Ovary (tissue), 9 donors: Measurements from ENCODE around the gene KBTBD8. TPM values are rescaled to one million over a fixed set of nuclear protein-coding genes. Genes with fewer than 3 reads are reported as not detected.

ENCODE experiments used
- DNase-seq, 5 donors: peaks; one replicate each; pipeline ENCODE4 v3.0.0-alpha.2; 2019 to 2020
- H3K27ac ChIP-seq, 2 donors: fragments of 200-600 bp; one replicate each; pipeline versions ENCODE4 v1.5.1 to v1.8.0; 2019 to 2022
- H3K27me3 ChIP-seq: fragments of 200-600 bp; one replicate; pipeline ENCODE4 v1.8.0; 2022
- H3K36me3 ChIP-seq: fragments of 200-600 bp; sonication (generic); one replicate; pipeline ENCODE4 v1.5.1; 2019
- H3K4me1 ChIP-seq: one replicate; pipeline ENCODE4 v1.8.1; 2013; ENCODE audit warnings: mild to moderate bottlenecking, moderate library complexity; ENCODE audit not compliant: insufficient read depth
- H3K4me3 ChIP-seq: fragments of 200-600 bp; sonication (generic); one replicate; pipeline ENCODE4 v1.5.1; 2017
- H3K9me3 ChIP-seq, 2 donors: fragments of 200-600 bp in 1 of 2; sonication (generic) in 1 of 2; one replicate each; pipeline versions ENCODE4 v1.5.1 to v1.8.1; 2013 to 2019; ENCODE audit warnings: mild to moderate bottlenecking in 1 of 2, moderate library complexity in 1 of 2
- EP300 ChIP-seq: sonication (generic); formaldehyde crosslinking; IDR thresholded peaks from one replicate; pipeline ENCODE4 v1.6.1; 2017; ENCODE audit warnings: antibody characterized with exemption
- POLR2A ChIP-seq: fragments of 450-650 bp; IDR thresholded peaks from one replicate; pipeline ENCODE4 v1.6.1; 2017; ENCODE audit warnings: antibody characterized with exemption, mild to moderate bottlenecking, moderate library complexity
- WGBS, 3 donors: extraction: QIAGEN DNeasy Blood & Tissue Kit in 1 of 3; methylation state at CpG; one replicate each; pipeline versions ENCODE4 v1.1.5 to v1.1.7; 2013 to 2017; 5-methylcytosine and 5-hydroxymethylcytosine counted together
- intact Hi-C, 4 donors: fragments of 100-400 bp; cut with DNase I; formaldehyde crosslinking; loops; one replicate each; pipeline versions ENCODE4 v1.11.0 to v1.15.1; 2022 to 2023
- polyA plus RNA-seq, 2 donors: library from polyadenylated mRNA; stranded (reverse); fragments of 200-250 nt in 1 of 2; fragments of 350-450 nt in 1 of 2; fragmentation: Illumina TruSeq in 1 of 2; extraction: RNeasy Lipid Tissue Mini Kit (QIAGEN cat#74804) in 1 of 2; gene quantifications; one replicate each; pipeline ENCODE4 v1.2.3, GENCODE V29; 2013 to 2014
- total RNA-seq, 7 donors: library from RNA; depleted of rRNA in 2 of 7; stranded (reverse); fragments of >200 nt in 2 of 7; fragmentation: NEBNext Ultra II Directional in 3 of 7; extraction: Animal tissue kit (Norgen Biotek cat#: 25700) in 3 of 7; gene quantifications; one replicate each; pipeline versions ENCODE4 v1.1.0 to v1.2.4, GENCODE V29; 2016 to 2023
- TF ChIP-seq, protein P1 (sequence below), 3 donors: fragments of 450-650 bp in 2 of 3; fragments of 200-600 bp in 1 of 3; IDR thresholded peaks; one replicate each; pipeline versions ENCODE4 v1.5.1 to v1.8.0; 2016 to 2022; ENCODE audit warnings: antibody characterized with exemption in 3 of 3, mild to moderate bottlenecking in 1 of 3
- donor health status: DM: no; HTN: no; CAD: no; lungs with moderate emphysema.
- donor health status: DM: no; HTN: no; CAD: no.
- donor health status: Bipolar disorder and iron deficiency.
- donor health status: DM: yes; HTN: yes; CAD: no.
- donor health status: DM: no; HTN: no; CAD: no.
- donor health status: DM: yes; HTN: yes; CAD: no.

The KBTBD8 gene
- total and polyA plus RNA-seq, 9 donors = 0.07 to 0.97 (median 0.55) TPM

DNA sequence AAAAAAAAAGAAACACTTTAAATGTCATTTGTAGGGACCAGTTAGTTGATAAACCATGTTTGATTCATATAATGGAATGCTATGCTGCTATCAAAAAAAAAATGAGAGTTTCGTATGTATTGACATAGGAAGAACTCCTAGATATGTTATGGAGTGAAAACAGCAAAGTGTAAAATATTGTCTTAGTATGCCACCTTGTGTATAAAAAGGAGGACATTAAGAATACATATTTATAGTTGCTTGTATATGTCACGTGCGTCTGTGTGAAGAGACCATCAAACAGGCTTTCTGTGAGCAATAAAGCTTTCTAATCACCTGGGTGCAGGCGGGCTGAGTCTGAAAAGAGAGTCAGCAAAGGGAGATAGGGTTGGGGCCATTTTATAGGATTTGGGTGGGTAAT lies 39.5 kb downstream of the KBTBD8 start:
- TF ChIP-seq, protein P1, sequence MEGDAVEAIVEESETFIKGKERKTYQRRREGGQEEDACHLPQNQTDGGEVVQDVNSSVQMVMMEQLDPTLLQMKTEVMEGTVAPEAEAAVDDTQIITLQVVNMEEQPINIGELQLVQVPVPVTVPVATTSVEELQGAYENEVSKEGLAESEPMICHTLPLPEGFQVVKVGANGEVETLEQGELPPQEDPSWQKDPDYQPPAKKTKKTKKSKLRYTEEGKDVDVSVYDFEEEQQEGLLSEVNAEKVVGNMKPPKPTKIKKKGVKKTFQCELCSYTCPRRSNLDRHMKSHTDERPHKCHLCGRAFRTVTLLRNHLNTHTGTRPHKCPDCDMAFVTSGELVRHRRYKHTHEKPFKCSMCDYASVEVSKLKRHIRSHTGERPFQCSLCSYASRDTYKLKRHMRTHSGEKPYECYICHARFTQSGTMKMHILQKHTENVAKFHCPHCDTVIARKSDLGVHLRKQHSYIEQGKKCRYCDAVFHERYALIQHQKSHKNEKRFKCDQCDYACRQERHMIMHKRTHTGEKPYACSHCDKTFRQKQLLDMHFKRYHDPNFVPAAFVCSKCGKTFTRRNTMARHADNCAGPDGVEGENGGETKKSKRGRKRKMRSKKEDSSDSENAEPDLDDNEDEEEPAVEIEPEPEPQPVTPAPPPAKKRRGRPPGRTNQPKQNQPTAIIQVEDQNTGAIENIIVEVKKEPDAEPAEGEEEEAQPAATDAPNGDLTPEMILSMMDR (IDR thresholded peaks at IDR 0.05) = no peak
- TF ChIP-seq EP300 = no peak
- no peak for TF ChIP-seq POLR2A
- no peak overlapping the region for H3K4me3 ChIP-seq
- intact Hi-C loops = no loop called here
- no peak overlapping the region for H3K27ac ChIP-seq
- no peaks in the 10 kb centered on the region for H3K4me1 ChIP-seq
- no peaks in the 10 kb centered on the region for H3K9me3 ChIP-seq
- no peak for DNase-seq
- H3K27me3 ChIP-seq = no peaks in the 10 kb centered on the region
- H3K36me3 ChIP-seq = no peaks in the 10 kb centered on the region
- 20 to 35% (median 25%) methylated on average over 4 of the region's 4 CpGs for WGBS, 3 donors

DNA sequence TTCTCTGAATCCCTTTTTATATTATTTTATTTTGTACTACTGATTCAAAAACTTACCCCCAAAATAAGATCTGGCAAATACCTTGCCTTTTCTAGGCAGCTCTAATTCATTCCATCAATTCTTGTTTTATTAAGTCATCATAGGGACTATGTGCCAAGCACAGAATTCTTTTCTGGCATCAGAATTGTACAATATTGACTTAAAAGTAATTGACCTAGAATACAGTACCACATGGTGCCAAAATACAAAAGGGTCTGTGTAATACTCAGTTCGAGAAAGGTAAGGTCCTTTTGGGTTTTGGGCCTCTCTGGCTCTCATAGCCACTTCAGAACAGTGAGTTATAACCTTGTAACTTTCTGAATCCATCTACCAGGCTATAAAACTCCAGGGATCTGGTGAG lies 46.2 kb downstream of the KBTBD8 start:
- Histone ChIP-seq H3K4me3 (no peak overlapping the region), H3K36me3 (no peaks in the 10 kb centered on the region), H3K9me3 (no peaks in the 10 kb centered on the region), H3K4me1 (no peaks in the 10 kb centered on the region), H3K27me3 (no peaks in the 10 kb centered on the region), H3K27ac (no peak overlapping the region)
- no peak for DNase-seq
- intact Hi-C loops = no loop called here
- TF ChIP-seq EP300 (no peak), POLR2A (no peak)
- TF ChIP-seq, protein P1 (IDR thresholded peaks at IDR 0.05) = no peak
- 82 to 89% (median 82%) methylated on average over 1 of the region's 1 CpG for WGBS, 3 donors

DNA sequence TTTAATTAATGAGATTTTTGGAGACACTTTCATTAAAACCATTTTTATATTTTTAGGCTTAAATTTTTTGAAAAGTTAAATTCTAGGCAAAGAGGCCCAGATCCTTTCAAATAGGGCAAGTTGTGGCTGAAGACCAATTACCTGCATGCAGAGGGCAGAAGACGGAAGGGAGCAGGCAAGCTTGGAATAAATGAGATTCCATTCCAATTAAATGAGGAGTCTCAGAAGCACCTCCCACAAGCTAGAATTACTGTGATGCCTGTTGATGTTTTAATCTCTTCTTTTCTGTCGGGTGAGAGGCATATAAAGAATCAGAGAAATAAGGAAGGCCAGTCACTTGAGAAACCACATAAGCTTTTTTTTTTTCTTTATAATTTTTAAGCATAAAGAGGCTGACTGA lies 46.8 kb downstream of the KBTBD8 start:
- TF ChIP-seq POLR2A = no peak
- no peak for TF ChIP-seq EP300
- TF ChIP-seq, protein P1 (IDR thresholded peaks at IDR 0.05) = no peak
- Histone ChIP-seq H3K9me3 (no peaks in the 10 kb centered on the region), H3K4me1 (no peaks in the 10 kb centered on the region), H3K4me3 (no peak overlapping the region), H3K27ac (no peak overlapping the region), H3K27me3 (no peaks in the 10 kb centered on the region), H3K36me3 (no peaks in the 10 kb centered on the region)
- no peak for DNase-seq
- WGBS, 3 donors = 22 to 45% (median 33%) methylated on average over 2 of the region's 2 CpGs
- intact Hi-C loops = no loop called here

DNA sequence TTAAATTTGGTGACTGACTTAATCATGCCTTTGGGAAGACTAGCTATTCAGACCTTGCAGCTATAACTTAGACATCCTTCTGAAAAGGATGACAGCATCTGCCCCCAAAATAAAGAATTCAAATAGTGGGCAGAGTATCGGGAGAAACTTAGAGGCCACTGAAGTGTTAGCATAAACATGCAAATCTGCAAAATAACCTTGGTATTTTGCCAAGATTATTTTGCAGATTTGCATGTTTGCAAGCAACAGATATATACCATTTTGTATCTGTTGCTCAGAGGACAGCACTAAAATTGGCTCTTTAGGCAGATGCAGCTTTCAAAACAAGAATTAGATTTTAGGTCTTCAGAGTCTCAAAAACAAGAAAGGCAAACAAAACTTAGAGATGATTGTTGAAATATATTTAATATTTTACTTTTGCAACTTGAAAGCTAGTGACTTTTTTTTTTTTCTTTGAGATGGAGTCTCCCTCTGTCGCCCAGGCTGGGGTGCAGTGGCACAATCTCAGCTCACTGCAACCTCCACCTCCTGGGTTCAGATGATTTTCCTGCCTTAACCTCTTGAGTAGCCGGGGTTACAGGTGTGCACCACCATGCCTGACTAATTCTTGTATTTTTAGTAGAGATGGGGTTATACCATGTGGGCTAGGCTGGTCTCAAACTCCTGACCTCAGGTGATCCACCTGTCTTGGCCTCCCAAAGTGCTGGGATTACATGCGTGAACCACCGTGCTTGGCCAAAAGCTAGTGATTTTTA lies 47.8 kb downstream of the KBTBD8 start:
- H3K27me3 ChIP-seq = no peaks in the 10 kb centered on the region
- no peak overlapping the region for H3K27ac ChIP-seq
- no peaks in the 10 kb centered on the region for H3K9me3 ChIP-seq
- H3K4me3 ChIP-seq = no peak overlapping the region
- H3K36me3 ChIP-seq = no peaks in the 10 kb centered on the region
- DNase-seq = no peak
- TF ChIP-seq, protein P1 (IDR thresholded peaks at IDR 0.05) = no peak
- TF ChIP-seq EP300 (no peak), POLR2A (no peak)
- intact Hi-C loops = no loop called here
- H3K4me1 ChIP-seq = no peaks in the 10 kb centered on the region
- WGBS, 3 donors = 71 to 80% (median 73%) methylated on average over 5 of the region's 5 CpGs
